ENCODE data around the gene GET3.

GRCh38 chr19:12767150-12767549 lies 29.9 kb downstream of the GET3 start:
- TF ChIP-seq, protein P1, sequence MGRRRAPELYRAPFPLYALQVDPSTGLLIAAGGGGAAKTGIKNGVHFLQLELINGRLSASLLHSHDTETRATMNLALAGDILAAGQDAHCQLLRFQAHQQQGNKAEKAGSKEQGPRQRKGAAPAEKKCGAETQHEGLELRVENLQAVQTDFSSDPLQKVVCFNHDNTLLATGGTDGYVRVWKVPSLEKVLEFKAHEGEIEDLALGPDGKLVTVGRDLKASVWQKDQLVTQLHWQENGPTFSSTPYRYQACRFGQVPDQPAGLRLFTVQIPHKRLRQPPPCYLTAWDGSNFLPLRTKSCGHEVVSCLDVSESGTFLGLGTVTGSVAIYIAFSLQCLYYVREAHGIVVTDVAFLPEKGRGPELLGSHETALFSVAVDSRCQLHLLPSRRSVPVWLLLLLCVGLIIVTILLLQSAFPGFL (CRISPR knock-in tag; IDR thresholded peaks at IDR 0.05; ENCODE audit: borderline replicate concordance), result no peak
- TF ChIP-seq NFYB (CRISPR knock-in tag; conservative IDR thresholded peaks at IDR 0.05; ENCODE audit: low read depth) (no peak), NFE2L1 (CRISPR knock-in tag; IDR thresholded peaks at IDR 0.05) (no peak), USF2 (CRISPR knock-in tag; IDR thresholded peaks at IDR 0.05) (no peak), ETV6 (CRISPR knock-in tag; IDR thresholded peaks at IDR 0.05) (no peak), SP1 (CRISPR knock-in tag; conservative IDR thresholded peaks at IDR 0.05) (no peak), ZNF425 (CRISPR knock-in tag; conservative IDR thresholded peaks at IDR 0.05) (no peak), CREB1 (CRISPR knock-in tag; IDR thresholded peaks at IDR 0.05) (no peak), E2F5 (CRISPR knock-in tag; IDR thresholded peaks at IDR 0.05) (no peak), ZNF317 (CRISPR knock-in tag; IDR thresholded peaks at IDR 0.05; ENCODE audit: borderline replicate concordance, low read depth) (no peak), ESRRA (CRISPR knock-in tag; IDR thresholded peaks at IDR 0.05; ENCODE audit: borderline replicate concordance) (no peak)
- TF ChIP-seq, protein P2, sequence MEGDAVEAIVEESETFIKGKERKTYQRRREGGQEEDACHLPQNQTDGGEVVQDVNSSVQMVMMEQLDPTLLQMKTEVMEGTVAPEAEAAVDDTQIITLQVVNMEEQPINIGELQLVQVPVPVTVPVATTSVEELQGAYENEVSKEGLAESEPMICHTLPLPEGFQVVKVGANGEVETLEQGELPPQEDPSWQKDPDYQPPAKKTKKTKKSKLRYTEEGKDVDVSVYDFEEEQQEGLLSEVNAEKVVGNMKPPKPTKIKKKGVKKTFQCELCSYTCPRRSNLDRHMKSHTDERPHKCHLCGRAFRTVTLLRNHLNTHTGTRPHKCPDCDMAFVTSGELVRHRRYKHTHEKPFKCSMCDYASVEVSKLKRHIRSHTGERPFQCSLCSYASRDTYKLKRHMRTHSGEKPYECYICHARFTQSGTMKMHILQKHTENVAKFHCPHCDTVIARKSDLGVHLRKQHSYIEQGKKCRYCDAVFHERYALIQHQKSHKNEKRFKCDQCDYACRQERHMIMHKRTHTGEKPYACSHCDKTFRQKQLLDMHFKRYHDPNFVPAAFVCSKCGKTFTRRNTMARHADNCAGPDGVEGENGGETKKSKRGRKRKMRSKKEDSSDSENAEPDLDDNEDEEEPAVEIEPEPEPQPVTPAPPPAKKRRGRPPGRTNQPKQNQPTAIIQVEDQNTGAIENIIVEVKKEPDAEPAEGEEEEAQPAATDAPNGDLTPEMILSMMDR (IDR thresholded peaks at IDR 0.05), result no peak
- TF ChIP-seq, protein P3, sequence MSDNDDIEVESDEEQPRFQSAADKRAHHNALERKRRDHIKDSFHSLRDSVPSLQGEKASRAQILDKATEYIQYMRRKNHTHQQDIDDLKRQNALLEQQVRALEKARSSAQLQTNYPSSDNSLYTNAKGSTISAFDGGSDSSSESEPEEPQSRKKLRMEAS (CRISPR knock-in tag; IDR thresholded peaks at IDR 0.05), result no peak
